HepG2 (cell line): ENCODE results near the gene TMEM19. TPM values are rescaled to one million over a fixed set of nuclear protein-coding genes. Genes with fewer than 3 reads are reported as not detected.

Experiments used
- ADNP ChIP-seq: sonication (generic); formaldehyde crosslinking; IDR thresholded peaks from 2 replicates; pipeline ENCODE4 v1.4.0; 2020; ENCODE audit warnings: missing genetic modification reagents
- AGO2 ChIP-seq: fragments of 200-400 bp; formaldehyde crosslinking; optimal IDR thresholded peaks from 2 replicates; pipeline ENCODE3; 2017; ENCODE audit warnings: mild to moderate bottlenecking, low read depth, low read length, moderate library complexity
- CHD2 ChIP-seq: IDR thresholded peaks from 2 replicates; pipeline ENCODE4 v1.6.1; 2011; ENCODE audit warnings: low read depth, low read length, improper control_type of control experiment
- FOXA3 ChIP-seq: IDR thresholded peaks from 2 replicates; pipeline ENCODE4 v1.6.1; 2016; ENCODE audit warnings: missing genetic modification reagents, missing compliant biosample characterization
- GABPA ChIP-seq, 2 experiments: IDR thresholded peaks; 2 replicates each; pipeline ENCODE4 v1.6.1; 2011 to 2016; ENCODE audit warnings: low read depth in 2 of 2, low read length in 1 of 2, missing biosample characterization in 1 of 2, missing genetic modification characterization in 1 of 2
- MEIS2 ChIP-seq: sonication (generic); formaldehyde crosslinking; IDR thresholded peaks from 2 replicates; pipeline ENCODE4 v1.9.0; 2021; ENCODE audit warnings: mild to moderate bottlenecking, missing genetic modification reagents
- MYNN ChIP-seq: sonication (generic); formaldehyde crosslinking; IDR thresholded peaks from 2 replicates; pipeline ENCODE4 v1.4.0; 2020; ENCODE audit warnings: mild to moderate bottlenecking, low read depth, missing genetic modification reagents
- NRL ChIP-seq: sonication (generic); formaldehyde crosslinking; IDR thresholded peaks from 2 replicates; pipeline ENCODE4 v1.5.0; 2020; ENCODE audit warnings: missing genetic modification reagents, mild to moderate bottlenecking, moderate library complexity, borderline replicate concordance
- RARG ChIP-seq: sonication (generic); formaldehyde crosslinking; IDR thresholded peaks from 2 replicates; pipeline ENCODE4 v1.4.0; 2020; ENCODE audit warnings: low read depth, mild to moderate bottlenecking, missing genetic modification reagents
- RELA ChIP-seq: sonication (generic); formaldehyde crosslinking; IDR thresholded peaks from 2 replicates; pipeline ENCODE4 v1.4.0; 2020; ENCODE audit warnings: missing genetic modification reagents
- SMARCE1 ChIP-seq: fragments of 450-650 bp; IDR thresholded peaks from 2 replicates; pipeline ENCODE4 v1.6.1; 2017; ENCODE audit warnings: borderline replicate concordance
- TMF1 ChIP-seq: sonication (generic); formaldehyde crosslinking; IDR thresholded peaks from 2 replicates; pipeline ENCODE4 v1.8.1; 2022; ENCODE audit warnings: low read depth, missing genetic modification reagents
- ZNF30 ChIP-seq: sonication (generic); formaldehyde crosslinking; IDR thresholded peaks from 2 replicates; pipeline ENCODE4 v1.5.0; 2020; ENCODE audit warnings: mild to moderate bottlenecking, missing genetic modification reagents
- ZNF343 ChIP-seq: sonication (generic); formaldehyde crosslinking; IDR thresholded peaks from 2 replicates; pipeline ENCODE4 v1.4.0; 2020; ENCODE audit warnings: mild to moderate bottlenecking, missing genetic modification reagents
- ZNF367 ChIP-seq: sonication (generic); formaldehyde crosslinking; IDR thresholded peaks from 2 replicates; pipeline ENCODE4 v1.4.0; 2020; ENCODE audit warnings: missing genetic modification reagents, borderline replicate concordance
- ZNF496 ChIP-seq: sonication (generic); formaldehyde crosslinking; IDR thresholded peaks from 2 replicates; pipeline ENCODE4 v1.8.1; 2023; ENCODE audit warnings: mild to moderate bottlenecking, moderate library complexity, missing genetic modification reagents; ENCODE audit not compliant: insufficient replicate concordance
- ZNF564 ChIP-seq: sonication (generic); formaldehyde crosslinking; IDR thresholded peaks from 2 replicates; pipeline ENCODE4 v1.8.1; 2023; ENCODE audit warnings: mild to moderate bottlenecking, missing genetic modification reagents
- ZNF619 ChIP-seq: sonication (generic); formaldehyde crosslinking; IDR thresholded peaks from 2 replicates; pipeline ENCODE4 v1.4.0; 2020; ENCODE audit warnings: mild to moderate bottlenecking, missing genetic modification reagents
- ZNF629 ChIP-seq: sonication (generic); formaldehyde crosslinking; conservative IDR thresholded peaks from 2 replicates; pipeline ENCODE4 v1.5.0; 2020; ENCODE audit warnings: missing genetic modification reagents
- ZNF75D ChIP-seq: sonication (generic); formaldehyde crosslinking; IDR thresholded peaks from 2 replicates; pipeline ENCODE4 v1.8.1; 2023; ENCODE audit warnings: missing genetic modification reagents, mild to moderate bottlenecking, borderline replicate concordance
- ZNF850 ChIP-seq: sonication (generic); formaldehyde crosslinking; conservative IDR thresholded peaks from 2 replicates; pipeline ENCODE4 v1.9.0; 2021; ENCODE audit warnings: mild to moderate bottlenecking, missing genetic modification reagents
- ZSCAN31 ChIP-seq: sonication (generic); formaldehyde crosslinking; IDR thresholded peaks from 2 replicates; pipeline ENCODE4 v1.5.0; 2020; ENCODE audit warnings: low read depth, mild to moderate bottlenecking, missing genetic modification reagents
- polyA plus RNA-seq, 8 experiments: library from polyadenylated mRNA; depleted of rRNA in 3 of 8; stranded (reverse) in 7 of 8; unstranded in 1 of 8; fragments of >200 nt; fragmentation: Illumina TruSeq in 4 of 8; extraction: Trizol in 4 of 8; gene quantifications; 2 replicates each; pipeline versions ENCODE4 v1.2.1 to v1.2.3, GENCODE V29; 2011 to 2016; ENCODE audit warnings: low read depth in 4 of 8, missing spikeins in 1 of 8, mixed read lengths in 1 of 8; ENCODE audit not compliant: insufficient read depth in 1 of 8
- total RNA-seq, 5 experiments: library from RNA; depleted of rRNA; stranded (reverse); fragments of >200 nt; fragmentation: Illumina TruSeq; extraction: Trizol; gene quantifications; 2 replicates each; pipeline ENCODE4 v1.2.3, GENCODE V29; 2016; ENCODE audit warnings: low read depth in 1 of 5
- TF ChIP-seq, protein P1 (sequence below): sonication (generic); formaldehyde crosslinking; IDR thresholded peaks from 2 replicates; pipeline ENCODE4 v1.9.0; 2021; ENCODE audit warnings: missing genetic modification reagents, mild to moderate bottlenecking, borderline replicate concordance
- TF ChIP-seq, protein P2 (sequence below): sonication (generic); formaldehyde crosslinking; conservative IDR thresholded peaks from 2 replicates; pipeline ENCODE4 v1.4.0; 2020; ENCODE audit warnings: missing genetic modification reagents
- TF ChIP-seq, protein P3 (sequence below): sonication (generic); formaldehyde crosslinking; IDR thresholded peaks from 2 replicates; pipeline ENCODE4 v1.9.0; 2021; ENCODE audit warnings: missing genetic modification reagents, borderline replicate concordance
- TF ChIP-seq, protein P4 (sequence below): sonication (generic); formaldehyde crosslinking; conservative IDR thresholded peaks from 2 replicates; pipeline ENCODE4 v1.4.0; 2020; ENCODE audit warnings: missing genetic modification reagents

TMEM19 gene
- total and polyA plus RNA-seq, 2 of the 13 experiments (the other 11 are each of a cell fraction or from before 2014, with no cell fraction given) = 16.9 to 22.5 TPM

DNA sequence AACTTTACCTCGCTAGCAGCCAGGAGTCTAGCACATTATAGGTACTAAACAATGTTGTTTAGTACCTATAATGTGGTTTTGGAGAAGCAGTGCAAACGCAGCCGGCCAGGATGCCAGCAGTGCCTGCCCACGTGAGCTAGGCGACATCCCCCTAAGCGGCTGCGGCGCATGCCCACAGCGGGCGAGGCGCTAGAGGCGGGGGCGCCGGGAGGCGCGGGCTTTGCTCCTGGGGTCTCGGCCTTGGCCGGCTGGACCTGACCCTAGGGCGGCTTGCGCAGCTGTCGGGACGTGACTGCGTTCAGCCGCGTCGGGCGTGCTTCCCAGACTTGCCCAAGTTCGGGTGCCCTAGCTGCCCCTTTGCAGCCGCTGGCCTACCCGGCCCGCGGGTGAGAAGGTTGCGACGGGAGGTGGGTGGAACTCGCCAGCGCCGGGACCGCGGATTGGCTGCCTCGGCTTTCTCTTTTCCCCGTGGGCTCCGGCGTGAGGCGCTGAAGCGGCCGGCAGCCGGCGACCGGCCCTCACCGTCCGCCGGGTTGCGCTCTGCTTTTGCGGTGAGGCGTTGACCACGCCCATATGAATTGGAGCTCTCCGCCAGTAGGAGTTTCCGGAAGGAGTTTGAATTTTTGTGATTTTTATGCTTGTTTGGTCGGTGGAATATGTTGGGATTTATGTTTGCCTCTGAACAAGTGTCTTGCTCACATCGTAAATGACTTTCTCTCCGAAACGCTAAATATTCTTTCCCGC lies at the start of gene TMEM19 (continued):
- no peak for TF ChIP-seq ZNF629 (CRISPR knock-in tag)
- no peak for TF ChIP-seq GABPA (IDR thresholded peaks at IDR 0.05; ENCODE audit: low read depth, low read length)
- peak; percentile 38; the same call in 1 of the 2 replicates for TF ChIP-seq GABPA (CRISPR knock-in tag; IDR thresholded peaks at IDR 0.05; ENCODE audit: low read depth)
- no peak for TF ChIP-seq ZNF619 (CRISPR knock-in tag)
- TF ChIP-seq, protein P1, sequence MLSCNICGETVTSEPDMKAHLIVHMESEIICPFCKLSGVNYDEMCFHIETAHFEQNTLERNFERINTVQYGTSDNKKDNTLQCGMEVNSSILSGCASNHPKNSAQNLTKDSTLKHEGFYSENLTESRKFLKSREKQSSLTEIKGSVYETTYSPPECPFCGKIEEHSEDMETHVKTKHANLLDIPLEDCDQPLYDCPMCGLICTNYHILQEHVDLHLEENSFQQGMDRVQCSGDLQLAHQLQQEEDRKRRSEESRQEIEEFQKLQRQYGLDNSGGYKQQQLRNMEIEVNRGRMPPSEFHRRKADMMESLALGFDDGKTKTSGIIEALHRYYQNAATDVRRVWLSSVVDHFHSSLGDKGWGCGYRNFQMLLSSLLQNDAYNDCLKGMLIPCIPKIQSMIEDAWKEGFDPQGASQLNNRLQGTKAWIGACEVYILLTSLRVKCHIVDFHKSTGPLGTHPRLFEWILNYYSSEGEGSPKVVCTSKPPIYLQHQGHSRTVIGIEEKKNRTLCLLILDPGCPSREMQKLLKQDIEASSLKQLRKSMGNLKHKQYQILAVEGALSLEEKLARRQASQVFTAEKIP (CRISPR knock-in tag) = no peak
- peak; percentile 94 for TF ChIP-seq NRL (CRISPR knock-in tag)
- no peak for TF ChIP-seq ZNF75D
- TF ChIP-seq, protein P2, sequence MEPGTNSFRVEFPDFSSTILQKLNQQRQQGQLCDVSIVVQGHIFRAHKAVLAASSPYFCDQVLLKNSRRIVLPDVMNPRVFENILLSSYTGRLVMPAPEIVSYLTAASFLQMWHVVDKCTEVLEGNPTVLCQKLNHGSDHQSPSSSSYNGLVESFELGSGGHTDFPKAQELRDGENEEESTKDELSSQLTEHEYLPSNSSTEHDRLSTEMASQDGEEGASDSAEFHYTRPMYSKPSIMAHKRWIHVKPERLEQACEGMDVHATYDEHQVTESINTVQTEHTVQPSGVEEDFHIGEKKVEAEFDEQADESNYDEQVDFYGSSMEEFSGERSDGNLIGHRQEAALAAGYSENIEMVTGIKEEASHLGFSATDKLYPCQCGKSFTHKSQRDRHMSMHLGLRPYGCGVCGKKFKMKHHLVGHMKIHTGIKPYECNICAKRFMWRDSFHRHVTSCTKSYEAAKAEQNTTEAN (CRISPR knock-in tag) = no peak
- 0 out of 2 replicates have a peak, but pooled peaks have one; percentile 61 for TF ChIP-seq RARG (CRISPR knock-in tag)
- no peak for TF ChIP-seq ZNF367 (CRISPR knock-in tag)
- no peak for TF ChIP-seq ZNF30 (CRISPR knock-in tag)
- TF ChIP-seq TMF1 = no peak
- TF ChIP-seq ZNF496 = no peak
- no peak; the same call in 1 of the 2 replicates for TF ChIP-seq MYNN (CRISPR knock-in tag)
- no peak for TF ChIP-seq SMARCE1
- TF ChIP-seq ZNF343 (CRISPR knock-in tag) = peak; percentile 89
- TF ChIP-seq RELA = no peak
- 0 out of 2 replicates have a peak, but pooled peaks have one; percentile 68 for TF ChIP-seq ZNF850 (CRISPR knock-in tag)
- no peak for TF ChIP-seq CHD2
- TF ChIP-seq ADNP = no peak
- TF ChIP-seq, protein P3, sequence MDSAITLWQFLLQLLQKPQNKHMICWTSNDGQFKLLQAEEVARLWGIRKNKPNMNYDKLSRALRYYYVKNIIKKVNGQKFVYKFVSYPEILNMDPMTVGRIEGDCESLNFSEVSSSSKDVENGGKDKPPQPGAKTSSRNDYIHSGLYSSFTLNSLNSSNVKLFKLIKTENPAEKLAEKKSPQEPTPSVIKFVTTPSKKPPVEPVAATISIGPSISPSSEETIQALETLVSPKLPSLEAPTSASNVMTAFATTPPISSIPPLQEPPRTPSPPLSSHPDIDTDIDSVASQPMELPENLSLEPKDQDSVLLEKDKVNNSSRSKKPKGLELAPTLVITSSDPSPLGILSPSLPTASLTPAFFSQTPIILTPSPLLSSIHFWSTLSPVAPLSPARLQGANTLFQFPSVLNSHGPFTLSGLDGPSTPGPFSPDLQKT (CRISPR knock-in tag) = no peak
- TF ChIP-seq AGO2 = peak; percentile 60
- TF ChIP-seq ZNF564 (CRISPR knock-in tag) = no peak
- TF ChIP-seq, protein P4, sequence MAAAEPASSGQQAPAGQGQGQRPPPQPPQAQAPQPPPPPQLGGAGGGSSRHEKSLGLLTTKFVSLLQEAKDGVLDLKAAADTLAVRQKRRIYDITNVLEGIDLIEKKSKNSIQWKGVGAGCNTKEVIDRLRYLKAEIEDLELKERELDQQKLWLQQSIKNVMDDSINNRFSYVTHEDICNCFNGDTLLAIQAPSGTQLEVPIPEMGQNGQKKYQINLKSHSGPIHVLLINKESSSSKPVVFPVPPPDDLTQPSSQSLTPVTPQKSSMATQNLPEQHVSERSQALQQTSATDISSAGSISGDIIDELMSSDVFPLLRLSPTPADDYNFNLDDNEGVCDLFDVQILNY (CRISPR knock-in tag) = no peak
- TF ChIP-seq ZSCAN31 (CRISPR knock-in tag) = peak; percentile 76; the same call in 1 of the 2 replicates
- TF ChIP-seq FOXA3 (CRISPR knock-in tag) = peak; percentile 54
- TF ChIP-seq MEIS2 (CRISPR knock-in tag) = 0 out of 2 replicates have a peak, but pooled peaks have one; percentile 62
